ENCODE results near the gene ANKS3. TPM values are rescaled to one million over a fixed set of nuclear protein-coding genes. Genes with fewer than 3 reads are reported as not detected.

The ANKS3 gene
- total RNA-seq, 1 donor from 2014 or later = 8.7 TPM

- Histone ChIP-seq H3K4me3 (no peak overlapping the region), H3K27ac (replicated peaks) (no peak overlapping the region), H3K27me3 (ENCODE audit: low read depth) (no peaks in the 10 kb centered on the region), H3K9me3 (replicated peaks) (no peaks in the 10 kb centered on the region), H3K4me1 (peaks cover 16% of the 10 kb centered on the region), H3K36me3 (peaks cover 79% of the 10 kb centered on the region)
- intact Hi-C loops (cut with micrococcal nuclease) = no loop called here
- TF ChIP-seq, protein P1, sequence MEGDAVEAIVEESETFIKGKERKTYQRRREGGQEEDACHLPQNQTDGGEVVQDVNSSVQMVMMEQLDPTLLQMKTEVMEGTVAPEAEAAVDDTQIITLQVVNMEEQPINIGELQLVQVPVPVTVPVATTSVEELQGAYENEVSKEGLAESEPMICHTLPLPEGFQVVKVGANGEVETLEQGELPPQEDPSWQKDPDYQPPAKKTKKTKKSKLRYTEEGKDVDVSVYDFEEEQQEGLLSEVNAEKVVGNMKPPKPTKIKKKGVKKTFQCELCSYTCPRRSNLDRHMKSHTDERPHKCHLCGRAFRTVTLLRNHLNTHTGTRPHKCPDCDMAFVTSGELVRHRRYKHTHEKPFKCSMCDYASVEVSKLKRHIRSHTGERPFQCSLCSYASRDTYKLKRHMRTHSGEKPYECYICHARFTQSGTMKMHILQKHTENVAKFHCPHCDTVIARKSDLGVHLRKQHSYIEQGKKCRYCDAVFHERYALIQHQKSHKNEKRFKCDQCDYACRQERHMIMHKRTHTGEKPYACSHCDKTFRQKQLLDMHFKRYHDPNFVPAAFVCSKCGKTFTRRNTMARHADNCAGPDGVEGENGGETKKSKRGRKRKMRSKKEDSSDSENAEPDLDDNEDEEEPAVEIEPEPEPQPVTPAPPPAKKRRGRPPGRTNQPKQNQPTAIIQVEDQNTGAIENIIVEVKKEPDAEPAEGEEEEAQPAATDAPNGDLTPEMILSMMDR (IDR thresholded peaks at IDR 0.05; ENCODE audit: borderline replicate concordance) = no peak
- no peak for DNase-seq
Observed at GRCh38 chr16:4655801-4656200, 78.3 kb downstream of the ANKS3 start.

DNA sequence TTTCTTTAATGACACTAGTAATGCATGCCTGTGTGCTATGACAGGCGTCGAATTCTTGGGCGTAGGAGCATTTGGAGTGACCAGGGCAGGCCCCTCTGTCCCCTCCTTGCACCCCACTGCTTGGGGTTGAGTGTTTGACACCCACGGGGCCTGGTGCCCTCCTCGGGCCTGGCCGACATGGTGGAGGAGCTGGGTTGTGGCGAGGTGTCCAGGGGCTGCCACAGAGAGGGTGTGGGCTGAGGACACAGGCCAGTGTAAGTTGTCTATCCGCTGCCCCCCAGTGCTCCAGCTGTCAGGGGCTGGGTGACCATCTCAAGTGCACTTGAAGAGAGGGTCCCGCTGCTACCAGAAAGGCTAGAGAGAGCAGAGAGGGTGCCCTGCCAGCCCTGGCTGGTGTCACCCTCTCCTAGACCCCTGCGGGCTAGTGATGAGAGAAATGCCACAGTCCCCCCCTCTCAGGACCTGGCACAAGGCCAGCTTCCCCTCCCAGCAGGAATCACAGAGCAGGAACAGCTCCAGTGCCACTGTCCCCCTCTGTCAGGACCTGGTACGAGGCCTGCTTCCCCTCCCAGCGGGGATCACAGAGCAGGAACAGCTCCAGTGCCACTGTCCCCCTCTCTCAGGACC lies 79.0 kb downstream of the ANKS3 start:
- intact Hi-C loops (cut with micrococcal nuclease) = no loop called here
- DNase-seq = no peak
- H3K36me3 ChIP-seq = peaks cover 84% of the 10 kb centered on the region
- H3K27ac ChIP-seq (replicated peaks) = no peak overlapping the region
- no peaks in the 10 kb centered on the region for H3K27me3 ChIP-seq (ENCODE audit: low read depth)
- H3K9me3 ChIP-seq (replicated peaks) = no peaks in the 10 kb centered on the region
- TF ChIP-seq, protein P1 (IDR thresholded peaks at IDR 0.05; ENCODE audit: borderline replicate concordance) = no peak
- H3K4me3 ChIP-seq = no peak overlapping the region
- H3K4me1 ChIP-seq = peaks cover 8% of the 10 kb centered on the region

- Histone ChIP-seq H3K4me1 (peaks cover under 1% of the 10 kb centered on the region), H3K4me3 (no peak overlapping the region), H3K36me3 (peaks cover 84% of the 10 kb centered on the region), H3K9me3 (replicated peaks) (no peaks in the 10 kb centered on the region), H3K27ac (replicated peaks) (no peak overlapping the region), H3K27me3 (ENCODE audit: low read depth) (no peaks in the 10 kb centered on the region)
- no peak for DNase-seq
- TF ChIP-seq, protein P1 (IDR thresholded peaks at IDR 0.05; ENCODE audit: borderline replicate concordance) = no peak
- intact Hi-C loops (cut with micrococcal nuclease) = no loop called here
Observed at GRCh38 chr16:4654011-4654963, 79.8 kb downstream of the ANKS3 start.

- H3K36me3 ChIP-seq = peaks cover 69% of the 10 kb centered on the region
Observed at GRCh38 chr16:4652561-4652960, 81.5 kb downstream of the ANKS3 start.

GRCh38 chr16:4651827-4652226 lies 82.2 kb downstream of the ANKS3 start:
- H3K36me3 ChIP-seq = peaks cover 63% of the 10 kb centered on the region
- TF ChIP-seq, protein P1 (IDR thresholded peaks at IDR 0.05; ENCODE audit: borderline replicate concordance) = no peak
- no peaks in the 10 kb centered on the region for H3K27me3 ChIP-seq (ENCODE audit: low read depth)
- no peak for DNase-seq
- H3K4me3 ChIP-seq = no peak overlapping the region
- no peaks in the 10 kb centered on the region for H3K4me1 ChIP-seq
- intact Hi-C loops (cut with micrococcal nuclease) = no loop called here
- H3K27ac ChIP-seq (replicated peaks) = no peak overlapping the region
- H3K9me3 ChIP-seq (replicated peaks) = no peaks in the 10 kb centered on the region

More at GRCh38 chr16:4652561-4652960, 81.5 kb downstream of the ANKS3 start:
- TF ChIP-seq, protein P1 (IDR thresholded peaks at IDR 0.05; ENCODE audit: borderline replicate concordance) = no peak
- no peak for DNase-seq
- Histone ChIP-seq H3K27me3 (ENCODE audit: low read depth) (no peaks in the 10 kb centered on the region), H3K27ac (replicated peaks) (no peak overlapping the region), H3K9me3 (replicated peaks) (no peaks in the 10 kb centered on the region), H3K4me1 (no peaks in the 10 kb centered on the region), H3K4me3 (no peak overlapping the region)
- intact Hi-C loops (cut with micrococcal nuclease) = no loop called here

Measured in left ventricle myocardium inferior (tissue), 1 donor.